ENCODE data around the gene SNTA1. TPM values are rescaled to one million over a fixed set of nuclear protein-coding genes. Genes with fewer than 3 reads are reported as not detected.
"Not testable (repeated sequence)": the region's sequence is repeated elsewhere in the genome, so short reads cannot be mapped to it uniquely, and the experiment has no call there.

Gene SNTA1
- total RNA-seq, 4 donors from 2014 or later = 28.5 to 39.2 (median 37.0) TPM

GRCh38 chr20:33444797-33445560 is 1.4 kb upstream of the SNTA1 start:
- TF ChIP-seq, protein P1, sequence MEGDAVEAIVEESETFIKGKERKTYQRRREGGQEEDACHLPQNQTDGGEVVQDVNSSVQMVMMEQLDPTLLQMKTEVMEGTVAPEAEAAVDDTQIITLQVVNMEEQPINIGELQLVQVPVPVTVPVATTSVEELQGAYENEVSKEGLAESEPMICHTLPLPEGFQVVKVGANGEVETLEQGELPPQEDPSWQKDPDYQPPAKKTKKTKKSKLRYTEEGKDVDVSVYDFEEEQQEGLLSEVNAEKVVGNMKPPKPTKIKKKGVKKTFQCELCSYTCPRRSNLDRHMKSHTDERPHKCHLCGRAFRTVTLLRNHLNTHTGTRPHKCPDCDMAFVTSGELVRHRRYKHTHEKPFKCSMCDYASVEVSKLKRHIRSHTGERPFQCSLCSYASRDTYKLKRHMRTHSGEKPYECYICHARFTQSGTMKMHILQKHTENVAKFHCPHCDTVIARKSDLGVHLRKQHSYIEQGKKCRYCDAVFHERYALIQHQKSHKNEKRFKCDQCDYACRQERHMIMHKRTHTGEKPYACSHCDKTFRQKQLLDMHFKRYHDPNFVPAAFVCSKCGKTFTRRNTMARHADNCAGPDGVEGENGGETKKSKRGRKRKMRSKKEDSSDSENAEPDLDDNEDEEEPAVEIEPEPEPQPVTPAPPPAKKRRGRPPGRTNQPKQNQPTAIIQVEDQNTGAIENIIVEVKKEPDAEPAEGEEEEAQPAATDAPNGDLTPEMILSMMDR (IDR thresholded peaks at IDR 0.05) = no peak
- ATAC-seq (ENCODE audit: low FRiP score) (no peak), DNase-seq (ENCODE audit: low spot score) (no peak)

- no peak for DNase-seq (ENCODE audit: low spot score)
- ATAC-seq (ENCODE audit: low FRiP score) = peak; percentile 41
- TF ChIP-seq, protein P1 (IDR thresholded peaks at IDR 0.05) = no peak
Measured at GRCh38 chr20:33443006-33443511, 504 bp downstream of the SNTA1 start.

DNA sequence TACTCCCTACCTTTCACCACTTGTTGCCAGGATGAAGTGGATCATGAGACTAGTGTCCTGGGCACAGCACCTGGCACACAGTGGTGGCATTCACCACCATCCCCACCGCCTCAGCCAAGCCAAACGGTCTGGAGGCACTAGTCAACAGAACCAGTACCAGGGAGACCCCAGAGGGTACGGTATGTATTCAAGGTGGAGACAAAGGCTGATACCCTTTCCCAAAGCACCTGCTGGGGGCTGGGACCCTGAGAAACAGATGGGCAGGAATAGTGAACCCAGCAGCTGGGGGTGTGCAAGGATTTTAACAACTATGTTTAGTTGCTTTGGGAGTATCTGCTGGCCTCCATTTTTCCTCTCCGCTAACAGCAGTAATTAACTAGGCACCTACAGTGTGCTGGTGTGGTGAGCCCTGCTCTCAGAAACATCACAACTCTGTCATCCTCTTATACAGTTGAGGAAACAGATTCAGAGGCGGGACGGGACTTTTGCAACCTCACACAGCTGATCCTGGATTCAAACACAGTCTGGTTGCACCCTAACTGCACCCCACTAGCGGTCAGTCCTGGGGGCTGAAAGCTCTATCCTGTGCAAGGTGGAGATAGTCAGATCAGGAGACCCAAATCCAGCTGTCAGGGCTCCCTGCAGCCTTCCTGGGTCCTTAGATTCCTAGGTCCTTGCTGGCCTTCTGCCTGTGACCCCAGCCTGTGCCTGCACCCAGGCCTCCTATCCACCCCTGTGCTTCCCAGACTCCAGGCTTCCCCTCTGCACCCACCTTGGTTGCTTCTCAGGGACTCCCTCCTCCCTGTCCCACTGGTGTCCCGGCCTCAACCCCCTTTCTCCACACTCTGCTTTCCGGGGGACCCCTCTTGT is 1.2 kb downstream of the SNTA1 start:
- ATAC-seq (ENCODE audit: low FRiP score) (no peak), DNase-seq (ENCODE audit: low spot score) (no peak)
- TF ChIP-seq, protein P1 (IDR thresholded peaks at IDR 0.05) = no peak

DNA sequence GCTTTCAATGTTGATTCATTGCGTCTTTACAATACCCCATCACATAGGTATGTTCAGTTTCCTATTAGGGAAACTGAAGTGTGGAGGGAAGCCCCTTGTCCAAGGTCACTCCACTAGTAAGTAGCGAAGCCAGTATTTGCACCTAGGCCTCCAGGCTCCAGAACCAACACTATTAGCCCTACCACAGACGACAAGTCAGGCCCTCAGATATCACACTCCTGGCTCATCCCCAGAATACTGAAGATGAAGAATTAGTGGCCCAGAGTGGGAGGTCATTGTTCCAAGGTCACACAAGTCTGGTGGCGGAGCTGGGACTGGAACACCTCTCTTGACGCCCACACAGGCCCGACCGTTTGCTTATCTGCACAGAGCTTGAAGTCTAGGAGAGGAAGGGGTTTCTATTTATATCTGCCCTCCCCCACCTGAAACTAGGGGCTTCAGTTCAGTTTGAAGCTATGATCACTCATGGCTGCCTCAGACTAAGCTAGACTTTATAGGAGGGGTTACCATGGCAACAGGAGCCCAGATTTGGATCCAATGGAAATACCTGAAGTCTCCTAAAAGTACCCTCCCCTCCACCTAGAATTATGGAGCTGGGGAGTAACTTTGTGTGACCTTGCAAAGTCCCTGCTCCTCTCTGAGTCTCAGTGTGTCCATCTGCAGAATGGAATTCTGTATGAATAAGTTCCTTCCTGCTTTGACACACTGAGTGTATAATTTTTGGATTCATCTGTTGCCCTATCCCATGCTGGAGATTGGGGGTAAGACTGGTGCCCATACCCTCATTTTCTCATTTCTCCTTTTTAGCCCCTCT is 2.2 kb downstream of the SNTA1 start:
- no peak for DNase-seq (ENCODE audit: low spot score)
- ATAC-seq (ENCODE audit: low FRiP score) = no peak
- TF ChIP-seq, protein P1 (IDR thresholded peaks at IDR 0.05) = no peak

GRCh38 chr20:33440562-33440961 is 3.0 kb downstream of the SNTA1 start:
- not testable (repeated sequence) for ATAC-seq (ENCODE audit: low FRiP score); DNase-seq (ENCODE audit: low spot score)

GRCh38 chr20:33438481-33438880 is 5.1 kb downstream of the SNTA1 start:
- TF ChIP-seq, protein P1 (IDR thresholded peaks at IDR 0.05) = no peak
- ATAC-seq (ENCODE audit: low FRiP score) (no peak), DNase-seq (ENCODE audit: low spot score) (no peak)

Measured in omental fat pad (tissue), 4 donors.